Dendritic cell treated with granulocyte-macrophage colony-stimulating factor and Interleukin-4, amounts not matched to agents 40 ng/mL and 50 ng/mL, for 4 days (primary cell): ENCODE results near the gene TMPRSS11A.

Source experiments
- H3K27ac Mint-ChIP-seq: one replicate; pipeline ENCODE4 v1.8.0; 2022; ENCODE audit warnings: mild to moderate bottlenecking, mixed read lengths
- H3K27me3 Mint-ChIP-seq: one replicate; pipeline ENCODE4 v1.8.0; 2022; ENCODE audit warnings: mild to moderate bottlenecking, mixed read lengths
- H3K36me3 Mint-ChIP-seq: one replicate; pipeline ENCODE4 v1.8.0; 2022; ENCODE audit warnings: low read depth, mixed read lengths
- H3K4me1 Mint-ChIP-seq: one replicate; pipeline ENCODE4 v1.8.0; 2022; ENCODE audit warnings: low read depth, mixed read lengths
- H3K4me3 Mint-ChIP-seq: one replicate; pipeline ENCODE4 v1.8.0; 2022; ENCODE audit warnings: mild to moderate bottlenecking, moderate library complexity, mixed read lengths
- H3K9me3 Mint-ChIP-seq: one replicate; pipeline ENCODE4 v1.8.0; 2022; ENCODE audit warnings: mixed read lengths
- intact Hi-C: fragments of 100-400 bp; cut with micrococcal nuclease; formaldehyde crosslinking; loops from one replicate; pipeline ENCODE4 v1.15.0; 2022

The TMPRSS11A gene

DNA sequence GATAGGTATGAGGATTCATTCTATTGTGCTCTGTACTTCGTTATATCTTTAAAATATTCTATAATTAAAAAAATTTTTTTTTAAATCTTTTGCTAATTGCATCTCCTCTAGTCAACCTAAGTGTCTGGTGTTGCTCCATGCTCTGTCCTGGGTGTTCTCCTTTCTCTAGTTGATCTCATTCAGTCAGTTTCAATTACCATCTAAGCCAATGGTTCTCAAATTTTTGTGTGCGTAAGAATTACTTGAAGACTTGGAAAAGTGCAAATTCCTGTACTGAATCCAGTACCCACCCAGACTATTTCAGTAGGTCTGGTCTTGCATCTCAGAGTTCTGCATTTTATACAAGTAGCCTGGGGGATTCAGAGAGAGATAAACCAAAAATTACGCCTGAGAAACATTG, 86.2 kb downstream of the TMPRSS11A start:
- Mint-ChIP-seq H3K4me3 (no peak overlapping the region), H3K27ac (no peak overlapping the region), H3K9me3 (no peaks in the 10 kb centered on the region), H3K27me3 (no peaks in the 10 kb centered on the region), H3K36me3 (no peaks in the 10 kb centered on the region), H3K4me1 (peaks cover 6% of the 10 kb centered on the region)
- intact Hi-C loops, result no loop called here

DNA sequence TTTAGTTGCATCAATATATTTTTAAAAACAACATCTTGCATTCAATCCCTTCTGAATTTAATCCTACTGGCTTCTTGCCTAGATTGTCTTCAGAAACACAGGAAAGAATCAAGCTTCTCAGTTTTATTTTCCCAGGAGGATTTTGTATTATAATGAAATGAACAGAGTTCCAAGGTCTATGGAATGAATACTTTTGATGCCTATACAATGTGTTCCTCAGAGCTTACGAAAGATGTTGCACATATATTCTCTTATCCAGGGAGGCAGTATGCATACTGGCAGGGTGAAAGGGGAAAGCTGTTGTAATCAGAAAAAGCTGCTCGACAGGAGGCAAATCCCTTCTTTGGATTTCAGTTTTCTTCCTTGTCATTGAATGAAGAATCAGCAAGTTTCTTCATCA, 88.3 kb downstream of the TMPRSS11A start:
- H3K4me3 Mint-ChIP-seq, result no peak overlapping the region
- intact Hi-C loops, result no loop called here
- H3K9me3 Mint-ChIP-seq, result no peaks in the 10 kb centered on the region
- no peaks in the 10 kb centered on the region for H3K27me3 Mint-ChIP-seq
- H3K27ac Mint-ChIP-seq, result no peak overlapping the region
- H3K36me3 Mint-ChIP-seq, result no peaks in the 10 kb centered on the region
- peaks cover 6% of the 10 kb centered on the region for H3K4me1 Mint-ChIP-seq

DNA sequence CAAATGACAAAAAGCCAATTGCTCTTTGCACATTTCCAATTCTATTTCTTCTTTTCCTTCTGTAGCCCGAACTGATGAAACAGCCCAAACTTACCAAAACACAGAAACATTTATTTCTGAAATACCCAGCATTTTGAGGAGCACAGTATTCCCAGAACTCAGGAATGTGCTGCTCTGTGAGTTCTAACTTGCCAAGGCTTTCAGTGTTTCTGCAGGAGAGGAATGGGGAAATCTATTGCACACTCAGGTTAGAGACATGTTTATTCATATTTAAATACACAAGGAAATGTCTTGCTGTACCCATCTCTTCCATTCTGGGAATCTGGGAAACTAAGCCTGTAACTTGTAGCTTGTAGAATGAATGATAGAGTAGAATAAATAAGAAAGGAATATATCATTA, 90.2 kb downstream of the TMPRSS11A start:
- no peaks in the 10 kb centered on the region for H3K36me3 Mint-ChIP-seq

DNA sequence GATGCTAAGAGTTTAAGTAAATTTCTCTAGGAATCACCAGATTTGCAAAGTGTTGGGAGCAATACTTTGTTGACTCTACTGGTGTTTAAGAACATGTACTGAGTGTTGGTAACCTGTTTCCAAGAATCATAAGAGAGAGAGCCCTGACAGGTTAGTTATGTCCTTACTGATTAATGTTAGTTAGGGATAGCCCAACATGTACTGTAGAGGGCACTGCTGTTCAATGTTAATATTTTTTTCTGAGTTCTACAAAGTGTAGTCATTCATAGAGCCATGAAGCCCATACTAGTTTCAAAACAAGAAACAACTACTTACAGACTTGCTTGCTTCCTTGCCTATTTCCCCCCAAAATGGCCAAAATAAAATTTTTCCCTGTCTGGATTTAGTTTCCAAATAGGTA, 91.4 kb downstream of the TMPRSS11A start:
- Mint-ChIP-seq H3K36me3 (no peaks in the 10 kb centered on the region), H3K27ac (no peak overlapping the region), H3K4me3 (no peak overlapping the region), H3K4me1 (no peaks in the 10 kb centered on the region), H3K27me3 (no peaks in the 10 kb centered on the region), H3K9me3 (no peaks in the 10 kb centered on the region)
- intact Hi-C loops, result loop anchor here (1.0 to 2.0 kb wide), 2 partner anchors 38 to 305 kb away; no protein-coding TSS in a partner anchor

More for the DNA sequence above, 90.2 kb downstream of the TMPRSS11A start:
- intact Hi-C loops, result loop anchor here (2.0 kb wide), 1 partner anchor 304 kb away; no protein-coding TSS in a partner anchor
- H3K4me3 Mint-ChIP-seq, result no peak overlapping the region
- H3K4me1 Mint-ChIP-seq, result no peaks in the 10 kb centered on the region
- no peaks in the 10 kb centered on the region for H3K27me3 Mint-ChIP-seq
- H3K9me3 Mint-ChIP-seq, result no peaks in the 10 kb centered on the region
- H3K27ac Mint-ChIP-seq, result no peak overlapping the region

DNA sequence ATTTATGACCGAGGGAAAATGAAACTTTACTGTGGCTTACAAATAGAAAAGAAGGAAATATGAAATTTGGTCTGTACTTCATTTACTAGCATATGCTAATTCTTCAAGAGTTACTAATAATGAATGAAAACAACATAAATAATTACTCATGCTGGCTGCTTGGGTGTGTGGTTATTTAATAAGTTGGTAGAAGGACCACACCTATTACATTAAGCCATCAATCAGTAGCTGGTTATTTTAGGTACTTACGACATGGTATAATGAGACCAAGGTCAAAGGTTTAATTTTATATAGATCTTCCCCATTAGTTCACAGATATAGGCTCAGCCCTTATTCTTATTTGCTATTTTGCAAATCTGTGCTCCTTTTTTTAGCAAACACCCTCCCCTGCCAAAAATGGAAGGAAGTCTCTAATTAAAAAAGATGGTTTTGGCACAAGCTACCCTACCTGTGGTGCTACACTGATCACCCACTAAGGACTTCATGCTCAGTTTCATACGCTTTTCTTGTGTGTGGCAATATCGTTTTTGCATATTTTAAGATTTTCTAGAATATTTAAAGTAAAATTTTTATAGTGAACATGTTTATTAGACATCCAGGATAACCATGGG, 93.6 kb downstream of the TMPRSS11A start:
- no peak overlapping the region for H3K27ac Mint-ChIP-seq
- H3K9me3 Mint-ChIP-seq, result no peaks in the 10 kb centered on the region
- no peaks in the 10 kb centered on the region for H3K36me3 Mint-ChIP-seq
- intact Hi-C loops, result no loop called here
- no peak overlapping the region for H3K4me3 Mint-ChIP-seq
- no peaks in the 10 kb centered on the region for H3K4me1 Mint-ChIP-seq
- H3K27me3 Mint-ChIP-seq, result no peaks in the 10 kb centered on the region

DNA sequence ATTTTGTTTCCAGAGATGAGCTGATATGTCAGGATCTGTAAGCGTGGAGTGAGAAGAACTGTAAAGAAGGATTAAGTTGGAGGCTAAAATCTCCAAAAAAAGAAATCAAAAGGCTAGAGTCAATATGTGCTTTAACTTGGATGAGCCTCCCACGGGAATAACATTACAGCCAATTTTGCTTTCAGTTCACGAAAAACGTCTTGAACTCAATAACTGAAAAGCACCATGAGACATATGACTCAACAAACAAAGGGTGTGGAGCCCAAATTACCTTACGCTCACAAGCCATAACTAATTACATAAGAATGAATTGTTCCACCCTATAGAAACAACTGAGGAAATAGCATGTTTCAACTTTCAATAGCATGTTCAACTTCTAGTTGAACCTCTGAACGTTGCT, 101.8 kb downstream of the TMPRSS11A start:
- Mint-ChIP-seq H3K4me3 (no peak overlapping the region), H3K4me1 (no peaks in the 10 kb centered on the region), H3K27ac (no peak overlapping the region), H3K27me3 (no peaks in the 10 kb centered on the region), H3K36me3 (no peaks in the 10 kb centered on the region), H3K9me3 (no peaks in the 10 kb centered on the region)
- intact Hi-C loops, result no loop called here
